Activated naive CD8-positive, alpha-beta T cell (primary cell): ENCODE data around the gene PPFIBP1.

Experiments used
- H3K27ac Mint-ChIP-seq: one replicate; pipeline ENCODE4 v1.8.0; 2021; ENCODE audit warnings: mixed read lengths
- H3K27me3 Mint-ChIP-seq: one replicate; pipeline ENCODE4 v1.8.0; 2021; ENCODE audit warnings: mixed read lengths
- H3K36me3 Mint-ChIP-seq: one replicate; pipeline ENCODE4 v1.8.0; 2021; ENCODE audit warnings: mixed read lengths
- H3K4me1 Mint-ChIP-seq: one replicate; pipeline ENCODE4 v1.8.0; 2021; ENCODE audit warnings: low read depth, mixed read lengths
- H3K4me3 Mint-ChIP-seq: one replicate; pipeline ENCODE4 v1.8.0; 2021; ENCODE audit warnings: mild to moderate bottlenecking, mixed read lengths
- H3K9me3 Mint-ChIP-seq: one replicate; pipeline ENCODE4 v1.8.0; 2021; ENCODE audit warnings: low read depth, mixed read lengths

PPFIBP1 gene

DNA sequence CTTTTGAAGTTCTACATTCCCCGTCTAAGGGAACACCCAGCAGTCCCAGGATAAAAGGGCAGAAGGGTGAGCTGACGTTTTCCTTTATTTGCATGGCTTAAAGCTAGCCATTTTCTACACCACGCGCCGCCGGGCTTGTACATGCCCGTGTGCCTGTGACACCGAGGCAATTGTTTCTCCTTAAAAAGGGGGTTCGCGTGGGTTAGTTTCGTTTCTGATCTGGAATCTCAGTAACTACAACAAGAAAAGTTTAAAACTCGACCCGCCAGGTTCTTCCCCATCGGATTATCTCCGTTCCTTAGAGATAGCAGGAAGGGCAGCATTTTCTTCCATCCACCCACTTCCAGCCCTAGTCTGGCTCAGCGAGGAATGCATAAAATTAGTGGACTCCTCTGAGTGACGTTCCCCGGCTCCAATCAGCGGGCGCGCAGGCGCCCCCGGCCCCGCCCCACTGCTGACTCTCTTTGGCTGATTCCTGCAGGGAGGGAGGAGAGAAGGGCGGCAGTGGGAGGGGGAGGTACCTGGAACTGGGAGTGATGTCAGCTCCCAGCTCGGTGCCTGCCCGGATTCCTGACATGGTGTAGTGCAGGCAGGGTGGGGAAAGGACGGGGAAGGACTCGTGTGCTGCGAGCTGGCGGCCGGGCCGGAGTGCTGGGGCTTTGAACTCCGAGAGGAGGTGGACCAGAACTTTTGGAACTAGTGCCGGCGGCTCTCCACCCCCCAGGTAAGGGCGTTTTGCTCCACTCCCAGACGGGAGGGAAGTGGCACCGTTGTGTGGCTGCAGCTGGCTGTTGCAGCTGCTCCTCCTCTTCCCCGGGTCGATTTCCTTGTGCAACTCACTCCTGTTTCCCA lies at the start of gene PPFIBP1:
Gene PPFIBP1, plus strand, starts transcription at position 565 of the 852 bp plus-strand sequence. CDS start 109,191 bp downstream, outside the sequence.
- H3K27ac Mint-ChIP-seq, result peak within 1 kb of the TSS; percentile 97
- no peaks in the 10 kb centered on the region for H3K36me3 Mint-ChIP-seq
- peaks cover 3% of the 10 kb centered on the region for H3K27me3 Mint-ChIP-seq
- peak within 1 kb of the TSS; percentile 96 for H3K4me3 Mint-ChIP-seq
- peaks cover 27% of the 10 kb centered on the region for H3K4me1 Mint-ChIP-seq
- no peaks in the 10 kb centered on the region for H3K9me3 Mint-ChIP-seq

DNA sequence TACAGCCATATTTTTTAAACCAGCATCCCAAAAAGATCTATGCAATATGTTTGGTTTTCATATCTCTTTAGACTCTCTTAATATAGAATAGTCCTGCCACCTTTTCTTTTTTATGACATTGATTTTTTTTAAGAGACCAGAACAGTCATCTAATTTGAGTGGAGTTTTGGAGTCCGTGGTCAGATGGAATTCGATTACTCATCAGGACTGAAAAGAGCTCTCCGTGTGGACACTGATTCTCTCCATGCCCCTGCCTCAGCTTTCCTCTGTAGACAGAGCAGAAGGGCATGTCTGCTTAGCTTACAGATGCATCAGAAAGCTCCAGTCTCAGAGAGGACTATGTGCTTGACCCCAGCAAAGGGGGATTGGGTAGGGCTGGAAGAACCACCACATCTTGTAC lies 49.7 kb upstream of the PPFIBP1 start:
- Mint-ChIP-seq H3K27me3 (no peaks in the 10 kb centered on the region), H3K27ac (no peak overlapping the region), H3K36me3 (peaks cover 15% of the 10 kb centered on the region), H3K4me1 (peaks cover 20% of the 10 kb centered on the region), H3K9me3 (peaks cover 18% of the 10 kb centered on the region), H3K4me3 (no peak overlapping the region)

DNA sequence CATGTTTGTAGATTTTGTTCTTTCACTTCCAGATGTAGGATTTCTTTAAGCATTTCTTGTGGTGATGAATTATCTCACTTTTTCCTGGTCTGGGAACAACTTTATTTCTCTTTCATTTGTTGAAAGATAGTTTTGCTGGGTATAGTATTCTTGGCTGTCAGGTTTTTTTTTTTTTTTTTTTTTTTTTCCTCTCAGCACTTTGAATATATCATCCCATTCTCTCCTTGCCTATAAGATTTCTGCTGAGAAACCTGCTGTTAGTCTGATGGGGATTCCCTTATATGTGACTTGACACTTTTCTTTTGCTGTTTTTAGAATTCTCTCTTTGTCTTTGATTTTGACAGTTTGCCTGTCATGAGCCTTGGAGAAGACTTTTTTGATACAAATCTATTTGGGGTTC lies 47.0 kb upstream of the PPFIBP1 start:
- Mint-ChIP-seq H3K4me3 (no peak overlapping the region), H3K9me3 (peaks cover 18% of the 10 kb centered on the region)

DNA sequence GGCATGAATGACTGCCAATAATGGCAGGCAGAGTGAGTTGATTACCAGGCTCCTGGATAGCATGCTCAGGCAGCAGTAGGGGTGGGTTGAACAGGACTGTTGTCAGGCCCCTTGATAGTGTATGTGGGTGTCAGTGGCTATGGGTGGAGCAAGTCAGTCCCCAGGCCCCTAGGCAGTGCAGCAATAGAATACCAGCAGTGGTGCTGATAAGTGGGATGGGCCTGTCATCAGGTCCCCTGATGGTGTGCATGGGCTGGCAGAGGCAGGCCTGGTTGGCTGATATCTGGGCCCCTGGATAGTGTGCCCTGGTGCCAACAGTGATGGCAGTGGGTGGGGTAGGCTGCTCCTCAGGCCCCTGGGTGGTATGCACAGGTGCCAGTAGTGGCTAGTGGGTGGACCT lies 45.1 kb upstream of the PPFIBP1 start:
- H3K9me3 Mint-ChIP-seq, result peaks cover 18% of the 10 kb centered on the region
- H3K27me3 Mint-ChIP-seq, result no peaks in the 10 kb centered on the region
- H3K4me1 Mint-ChIP-seq, result no peaks in the 10 kb centered on the region
- no peak overlapping the region for H3K4me3 Mint-ChIP-seq
- H3K36me3 Mint-ChIP-seq, result peaks cover 15% of the 10 kb centered on the region
- H3K27ac Mint-ChIP-seq, result no peak overlapping the region

More for the DNA sequence above, 47.0 kb upstream of the PPFIBP1 start:
- Mint-ChIP-seq H3K27ac (no peak overlapping the region), H3K27me3 (no peaks in the 10 kb centered on the region), H3K4me1 (peaks cover 16% of the 10 kb centered on the region), H3K36me3 (peaks cover 15% of the 10 kb centered on the region)

DNA sequence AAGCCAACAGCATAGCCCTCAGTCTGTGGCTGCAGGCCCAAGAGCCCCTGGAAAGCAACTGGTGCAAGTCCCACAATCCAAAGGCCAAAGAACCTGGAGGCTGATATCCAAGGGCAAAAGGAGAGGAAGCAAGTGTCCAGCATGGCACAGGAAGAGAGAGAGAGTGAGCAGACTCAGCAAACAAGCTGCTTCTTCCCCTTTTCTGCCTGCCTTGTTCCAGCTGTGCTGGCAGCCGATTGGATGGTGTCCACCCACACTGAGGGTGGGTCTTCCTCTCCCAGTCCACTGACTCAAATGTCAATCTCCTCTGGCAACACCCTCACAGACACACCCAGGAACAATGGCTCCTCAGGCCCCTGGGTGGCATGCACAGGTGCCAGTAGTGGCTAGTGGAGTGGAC lies 44.0 kb upstream of the PPFIBP1 start:
- Mint-ChIP-seq H3K27me3 (no peaks in the 10 kb centered on the region), H3K9me3 (peaks cover 18% of the 10 kb centered on the region), H3K36me3 (peaks cover 13% of the 10 kb centered on the region), H3K4me1 (no peaks in the 10 kb centered on the region), H3K27ac (no peak overlapping the region), H3K4me3 (no peak overlapping the region)

DNA sequence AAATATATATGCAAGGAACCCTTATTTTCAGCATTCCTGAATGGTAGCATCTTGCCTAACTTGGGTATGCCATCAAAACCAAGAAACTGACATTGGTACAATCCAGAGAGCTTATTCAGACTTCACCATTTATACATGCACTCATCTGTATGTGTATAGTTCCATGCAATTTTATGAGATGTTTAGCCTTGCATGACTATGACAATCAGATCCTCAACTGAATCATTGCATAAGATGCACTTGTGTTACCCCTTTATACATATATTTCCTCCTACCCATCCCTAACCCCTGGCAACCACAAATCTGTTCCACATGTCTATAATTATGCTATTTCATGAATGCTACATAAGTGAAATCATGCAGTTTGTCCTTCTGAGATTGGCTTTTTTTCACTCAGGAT lies 37.0 kb upstream of the PPFIBP1 start:
- H3K4me1 Mint-ChIP-seq, result no peaks in the 10 kb centered on the region
- H3K4me3 Mint-ChIP-seq, result no peak overlapping the region
- H3K27ac Mint-ChIP-seq, result no peak overlapping the region
- peaks cover 6% of the 10 kb centered on the region for H3K9me3 Mint-ChIP-seq
- no peaks in the 10 kb centered on the region for H3K27me3 Mint-ChIP-seq
- peaks cover 7% of the 10 kb centered on the region for H3K36me3 Mint-ChIP-seq

DNA sequence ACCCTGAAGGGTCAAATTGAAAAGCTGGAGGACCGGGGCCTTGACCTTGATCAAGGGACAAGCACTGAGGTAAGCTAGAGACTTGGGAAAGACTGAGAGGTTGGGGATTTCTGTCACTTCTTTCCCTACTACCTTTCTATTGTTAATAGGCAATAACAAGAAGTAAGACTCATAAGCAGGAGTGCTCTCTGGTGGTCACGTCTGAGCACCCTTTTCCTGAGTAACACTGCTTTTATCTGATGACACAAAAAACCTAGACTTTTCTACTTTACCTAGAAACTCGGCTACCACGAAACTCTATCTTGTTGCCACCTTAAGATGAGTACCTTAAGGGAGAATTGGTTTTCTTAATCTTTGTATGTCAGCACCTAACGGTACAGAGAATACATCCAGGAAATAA lies 35.5 kb upstream of the PPFIBP1 start:
- Mint-ChIP-seq H3K4me1 (no peaks in the 10 kb centered on the region), H3K4me3 (no peak overlapping the region), H3K27me3 (no peaks in the 10 kb centered on the region), H3K27ac (no peak overlapping the region), H3K9me3 (peaks cover 6% of the 10 kb centered on the region), H3K36me3 (peaks cover 7% of the 10 kb centered on the region)

DNA sequence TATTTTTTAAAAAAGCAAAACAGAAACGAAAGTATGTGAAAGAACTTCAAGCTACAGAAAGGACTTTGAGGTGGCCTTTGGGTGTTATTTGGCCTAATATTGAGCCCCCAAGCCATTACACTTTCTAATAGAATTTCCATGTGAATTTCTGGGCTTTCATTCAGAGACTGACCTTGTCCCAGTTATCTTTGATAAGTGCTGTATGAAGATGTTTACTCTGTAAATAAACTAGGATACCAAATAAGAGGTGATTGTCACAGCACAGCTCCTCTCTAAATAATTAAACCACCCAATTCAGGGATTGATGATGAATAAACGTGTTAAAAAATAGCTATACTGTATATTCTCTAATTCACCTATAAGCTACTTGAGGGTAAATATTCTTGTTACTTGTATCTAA lies 32.8 kb upstream of the PPFIBP1 start:
- peaks cover 1% of the 10 kb centered on the region for H3K27me3 Mint-ChIP-seq
- peaks cover 7% of the 10 kb centered on the region for H3K36me3 Mint-ChIP-seq
- no peak overlapping the region for H3K27ac Mint-ChIP-seq
- no peaks in the 10 kb centered on the region for H3K4me1 Mint-ChIP-seq
- peaks cover 6% of the 10 kb centered on the region for H3K9me3 Mint-ChIP-seq
- no peak overlapping the region for H3K4me3 Mint-ChIP-seq

DNA sequence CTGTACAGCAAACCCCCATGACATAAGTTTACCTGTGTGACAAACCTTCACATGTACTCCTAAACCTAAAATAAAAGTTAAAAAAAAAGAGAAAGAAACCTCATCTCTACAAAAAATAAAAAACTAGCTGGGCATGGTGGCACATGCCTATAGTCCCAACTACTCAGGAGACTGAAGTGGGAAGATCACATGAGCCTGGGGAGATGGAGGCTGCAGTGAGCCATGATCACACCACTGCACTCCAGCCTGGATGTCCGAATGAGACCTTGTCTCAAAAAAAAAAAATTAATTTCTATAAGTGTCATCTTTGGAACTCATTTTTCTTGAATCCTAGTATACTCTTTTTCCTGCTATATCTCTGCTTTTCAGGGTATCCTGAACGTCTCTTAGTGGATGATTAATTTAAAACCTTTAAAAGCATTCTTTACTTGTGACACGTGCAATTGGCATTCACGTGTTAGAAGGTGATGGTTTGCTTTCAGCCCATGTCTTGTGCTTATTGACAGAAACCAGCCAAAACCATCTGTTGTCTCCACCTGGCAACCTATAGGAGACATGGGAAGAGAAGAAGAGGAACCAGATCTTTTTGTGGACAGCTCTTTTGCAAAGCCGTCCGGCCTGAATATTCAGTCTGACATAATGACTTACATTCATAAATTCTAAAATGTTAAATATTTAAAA lies 30.6 kb upstream of the PPFIBP1 start:
- Mint-ChIP-seq H3K4me3 (no peak overlapping the region), H3K27ac (no peak overlapping the region), H3K27me3 (peaks cover 5% of the 10 kb centered on the region), H3K36me3 (peaks cover 5% of the 10 kb centered on the region), H3K9me3 (no peaks in the 10 kb centered on the region), H3K4me1 (peaks cover 7% of the 10 kb centered on the region)

DNA sequence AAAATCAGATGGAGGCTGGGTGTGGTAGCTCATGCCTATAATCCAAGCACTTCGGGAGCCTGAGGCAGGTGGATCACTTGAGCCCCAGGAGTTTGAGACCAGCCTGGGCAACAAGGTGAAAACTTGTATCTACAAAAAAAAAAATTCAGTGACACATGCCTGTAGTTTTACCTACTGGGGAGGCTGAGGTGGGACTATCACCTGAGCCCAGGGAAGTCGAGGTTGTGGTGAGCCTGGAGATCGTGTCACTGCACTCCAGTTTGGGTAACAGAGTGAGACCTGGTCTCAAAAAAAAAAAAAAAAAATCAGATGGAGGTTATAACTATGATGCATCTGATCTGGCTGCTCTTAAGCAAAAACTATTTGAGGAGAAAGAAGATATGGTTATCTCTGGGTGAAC lies 26.6 kb upstream of the PPFIBP1 start:
- Mint-ChIP-seq H3K4me1 (peaks cover 17% of the 10 kb centered on the region), H3K4me3 (no peak overlapping the region), H3K27me3 (peaks cover 8% of the 10 kb centered on the region), H3K36me3 (no peaks in the 10 kb centered on the region), H3K9me3 (no peaks in the 10 kb centered on the region), H3K27ac (no peak overlapping the region)

DNA sequence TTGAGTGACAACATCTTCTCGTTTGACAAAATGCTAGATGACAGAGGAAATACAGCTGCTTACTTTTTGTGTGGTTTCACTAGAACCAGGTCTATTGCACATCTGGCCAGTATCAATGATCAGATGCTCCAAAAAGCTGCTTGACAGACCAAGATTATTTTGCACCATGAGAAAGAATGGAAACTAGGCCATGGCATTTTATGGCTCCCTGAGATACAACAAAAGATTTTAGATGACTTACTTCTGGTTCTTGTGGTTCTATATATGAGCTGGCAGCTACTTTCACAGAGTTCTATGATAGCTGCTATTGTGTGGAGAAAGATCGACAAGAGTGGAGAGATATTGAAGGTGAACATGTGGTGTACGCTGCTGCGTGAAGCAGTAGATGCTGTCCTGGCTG lies 25.9 kb upstream of the PPFIBP1 start:
- H3K36me3 Mint-ChIP-seq, result peaks cover 2% of the 10 kb centered on the region
- peaks cover 20% of the 10 kb centered on the region for H3K4me1 Mint-ChIP-seq
- peaks cover 8% of the 10 kb centered on the region for H3K27me3 Mint-ChIP-seq
- H3K9me3 Mint-ChIP-seq, result peaks cover 3% of the 10 kb centered on the region
- H3K4me3 Mint-ChIP-seq, result no peak overlapping the region
- no peak overlapping the region for H3K27ac Mint-ChIP-seq

DNA sequence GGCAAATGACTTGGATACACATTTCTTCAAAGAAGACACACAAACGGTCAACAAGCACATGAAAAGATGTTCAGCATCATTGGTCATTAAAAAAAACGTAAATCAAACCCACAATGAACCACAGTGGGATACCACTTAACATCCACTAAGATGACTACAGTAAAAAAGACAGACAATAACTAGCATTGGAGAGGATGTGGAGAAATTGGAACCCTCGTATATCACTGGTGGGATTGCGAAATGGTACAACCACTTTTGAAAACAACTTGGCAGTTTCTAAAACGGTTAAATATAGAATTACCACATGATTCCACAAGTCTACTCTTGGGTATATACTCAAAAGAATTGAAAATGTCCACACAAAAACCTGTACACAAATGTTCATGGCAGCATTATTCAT lies 25.2 kb upstream of the PPFIBP1 start:
- no peak overlapping the region for H3K4me3 Mint-ChIP-seq
- peaks cover 2% of the 10 kb centered on the region for H3K36me3 Mint-ChIP-seq
- peaks cover 3% of the 10 kb centered on the region for H3K9me3 Mint-ChIP-seq
- H3K27me3 Mint-ChIP-seq, result peaks cover 8% of the 10 kb centered on the region
- H3K27ac Mint-ChIP-seq, result no peak overlapping the region
- peaks cover 20% of the 10 kb centered on the region for H3K4me1 Mint-ChIP-seq

DNA sequence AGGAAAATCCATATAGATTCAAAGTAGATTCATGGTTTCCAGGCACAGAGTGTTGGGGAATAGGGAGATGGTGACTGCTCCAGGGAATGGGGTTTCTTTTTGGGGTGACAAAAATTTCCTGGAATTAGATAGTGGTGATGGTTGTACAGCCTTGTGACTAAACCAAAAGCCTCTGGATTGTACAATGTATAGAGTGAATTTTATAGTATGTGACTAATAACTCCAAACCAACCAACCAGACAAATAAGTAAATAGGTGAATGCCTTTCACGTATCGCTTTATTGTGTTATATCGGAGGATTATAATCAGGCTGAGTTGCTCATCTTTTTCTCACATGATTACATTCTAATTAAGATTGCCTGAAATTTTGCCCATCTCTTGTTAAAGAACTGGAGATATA lies 24.6 kb upstream of the PPFIBP1 start:
- H3K4me3 Mint-ChIP-seq, result no peak overlapping the region
- peaks cover 3% of the 10 kb centered on the region for H3K9me3 Mint-ChIP-seq
- H3K4me1 Mint-ChIP-seq, result peaks cover 20% of the 10 kb centered on the region
- peaks cover 8% of the 10 kb centered on the region for H3K27me3 Mint-ChIP-seq
- peaks cover 2% of the 10 kb centered on the region for H3K36me3 Mint-ChIP-seq
- no peak overlapping the region for H3K27ac Mint-ChIP-seq

DNA sequence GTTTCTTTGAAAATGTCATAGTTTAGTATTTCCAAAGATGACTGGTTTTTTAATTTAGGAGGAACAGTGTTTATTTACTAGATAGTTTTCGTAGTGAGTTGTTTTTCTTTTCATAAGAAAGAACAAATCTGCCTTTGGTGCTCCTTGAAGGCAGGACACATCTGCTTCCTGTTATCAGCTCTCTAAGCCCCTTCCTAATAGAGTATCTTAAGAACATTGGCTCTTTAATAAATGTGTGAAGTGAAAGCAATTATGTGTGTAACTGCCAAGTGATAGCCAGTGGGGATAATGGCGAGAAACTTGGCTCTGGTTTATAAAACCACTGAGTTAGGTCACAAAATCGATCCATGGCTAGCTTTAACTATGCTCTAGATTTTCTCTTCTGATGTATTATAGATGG lies 23.5 kb upstream of the PPFIBP1 start:
- Mint-ChIP-seq H3K4me3 (no peak overlapping the region), H3K36me3 (peaks cover 2% of the 10 kb centered on the region), H3K27ac (no peak overlapping the region), H3K9me3 (peaks cover 3% of the 10 kb centered on the region), H3K4me1 (peaks cover 20% of the 10 kb centered on the region), H3K27me3 (peaks cover 7% of the 10 kb centered on the region)

DNA sequence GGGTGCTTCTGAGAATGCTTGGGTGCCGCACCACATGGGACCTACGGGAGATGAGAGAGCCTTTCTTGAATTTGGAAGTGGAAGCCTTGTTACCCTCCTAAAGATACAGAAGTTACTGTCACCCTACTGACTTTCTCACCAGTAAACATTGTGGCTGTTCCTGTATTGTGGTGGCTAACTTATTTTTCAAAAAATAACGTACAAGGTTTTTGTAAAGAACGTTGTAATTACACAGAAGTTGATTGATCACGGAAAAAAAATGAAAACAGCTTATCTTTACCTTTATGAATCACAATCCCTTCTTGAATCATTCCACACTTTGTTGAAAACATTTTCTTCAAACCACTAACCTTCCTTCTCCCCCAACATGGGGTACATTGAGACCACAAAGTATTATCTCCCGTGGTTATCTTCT lies 22.0 kb upstream of the PPFIBP1 start:
- peaks cover 5% of the 10 kb centered on the region for H3K36me3 Mint-ChIP-seq
- H3K4me3 Mint-ChIP-seq, result peak overlapping the region; percentile 36
- peak overlapping the region; percentile 74 for H3K27ac Mint-ChIP-seq
- peaks cover 6% of the 10 kb centered on the region for H3K27me3 Mint-ChIP-seq
- peaks cover 20% of the 10 kb centered on the region for H3K4me1 Mint-ChIP-seq
- peaks cover 3% of the 10 kb centered on the region for H3K9me3 Mint-ChIP-seq
